ENCODE data around the gene DLX3. TPM values are rescaled to one million over a fixed set of nuclear protein-coding genes. Genes with fewer than 3 reads are reported as not detected.

Gene DLX3
- total RNA-seq, 1 donor from 2014 or later = 1.7 TPM

- intact Hi-C loops (cut with DNase I) = no loop called here
- no peaks in the 10 kb centered on the region for H3K27me3 ChIP-seq
These were observed 9.6 kb downstream of the DLX3 start for GRCh38 chr17:49985310-49985990.

GRCh38 chr17:49984776-49985175, 10.2 kb downstream of the DLX3 start:
- H3K27ac ChIP-seq = no peak overlapping the region
- TF ChIP-seq POLR2AphosphoS5 (IDR thresholded peaks at IDR 0.05; ENCODE audit: insufficient read depth in 1 of 2, low read depth in 1 of 2) = no peak
- no peak for TF ChIP-seq CTCF (IDR thresholded peaks at IDR 0.05)
- no peak for TF ChIP-seq POLR2A (IDR thresholded peaks at IDR 0.05)
- no peaks in the 10 kb centered on the region for H3K36me3 ChIP-seq
- no peak for DNase-seq (ENCODE audit: extremely low spot score in 2 of 2)
- intact Hi-C loops (cut with DNase I) = no loop called here
- H3K9me3 ChIP-seq = no peaks in the 10 kb centered on the region
- no peaks in the 10 kb centered on the region for H3K27me3 ChIP-seq
- peaks cover 19% of the 10 kb centered on the region for H3K4me1 ChIP-seq
- no peak overlapping the region for H3K4me3 ChIP-seq

More at GRCh38 chr17:49985310-49985990, 9.6 kb downstream of the DLX3 start:
- H3K36me3 ChIP-seq = no peaks in the 10 kb centered on the region
- no peak overlapping the region for H3K4me3 ChIP-seq
- no peak for DNase-seq (ENCODE audit: extremely low spot score in 2 of 2)
- H3K27ac ChIP-seq = no peak overlapping the region
- TF ChIP-seq POLR2A (IDR thresholded peaks at IDR 0.05) (no peak), POLR2AphosphoS5 (IDR thresholded peaks at IDR 0.05; ENCODE audit: insufficient read depth in 1 of 2, low read depth in 1 of 2) (no peak), CTCF (IDR thresholded peaks at IDR 0.05) (no peak)
- no peaks in the 10 kb centered on the region for H3K9me3 ChIP-seq
- peaks cover 19% of the 10 kb centered on the region for H3K4me1 ChIP-seq

- TF ChIP-seq POLR2A (IDR thresholded peaks at IDR 0.05) = no peak
- TF ChIP-seq POLR2AphosphoS5 (IDR thresholded peaks at IDR 0.05; ENCODE audit: insufficient read depth in 1 of 2, low read depth in 1 of 2) = no peak
- TF ChIP-seq CTCF (IDR thresholded peaks at IDR 0.05) = no peak
- H3K36me3 ChIP-seq = no peaks in the 10 kb centered on the region
- H3K27ac ChIP-seq = no peak overlapping the region
- H3K4me1 ChIP-seq = peaks cover 19% of the 10 kb centered on the region
- intact Hi-C loops (cut with DNase I) = no loop called here
- DNase-seq (ENCODE audit: extremely low spot score in 2 of 2) = no peak
- no peaks in the 10 kb centered on the region for H3K27me3 ChIP-seq
- no peak overlapping the region for H3K4me3 ChIP-seq
- no peaks in the 10 kb centered on the region for H3K9me3 ChIP-seq
These were observed 10.7 kb downstream of the DLX3 start for GRCh38 chr17:49984283-49984682.

GRCh38 chr17:49980703-49981197, 14.3 kb downstream of the DLX3 start:
- H3K9me3 ChIP-seq = no peaks in the 10 kb centered on the region
- H3K27ac ChIP-seq = no peak overlapping the region
- peaks cover 17% of the 10 kb centered on the region for H3K4me1 ChIP-seq
- H3K36me3 ChIP-seq = no peaks in the 10 kb centered on the region
- intact Hi-C loops (cut with DNase I) = no loop called here
- no peak for DNase-seq (ENCODE audit: extremely low spot score in 2 of 2)
- TF ChIP-seq POLR2A (IDR thresholded peaks at IDR 0.05) = no peak
- TF ChIP-seq POLR2AphosphoS5 (IDR thresholded peaks at IDR 0.05; ENCODE audit: insufficient read depth in 1 of 2, low read depth in 1 of 2) = no peak
- no peak for TF ChIP-seq CTCF (IDR thresholded peaks at IDR 0.05)
- H3K27me3 ChIP-seq = no peaks in the 10 kb centered on the region
- no peak overlapping the region for H3K4me3 ChIP-seq

GRCh38 chr17:49979748-49980479, 15.1 kb downstream of the DLX3 start:
- no peaks in the 10 kb centered on the region for H3K27me3 ChIP-seq
- H3K36me3 ChIP-seq = no peaks in the 10 kb centered on the region
- intact Hi-C loops (cut with DNase I) = no loop called here
- H3K27ac ChIP-seq = no peak overlapping the region
- H3K4me3 ChIP-seq = no peak overlapping the region
- TF ChIP-seq CTCF (IDR thresholded peaks at IDR 0.05) = no peak
- no peak for TF ChIP-seq POLR2AphosphoS5 (IDR thresholded peaks at IDR 0.05; ENCODE audit: insufficient read depth in 1 of 2, low read depth in 1 of 2)
- peaks cover 20% of the 10 kb centered on the region for H3K4me1 ChIP-seq
- no peaks in the 10 kb centered on the region for H3K9me3 ChIP-seq
- DNase-seq (ENCODE audit: extremely low spot score in 2 of 2) = no peak
